ENCODE results near the gene ETNK2. TPM values are rescaled to one million over a fixed set of nuclear protein-coding genes. Genes with fewer than 3 reads are reported as not detected.

Gene ETNK2
- total and polyA plus RNA-seq, 2 of the 13 experiments (the other 11 are each of a cell fraction or from before 2014, with no cell fraction given): 15.5 to 42.8 TPM

- no peak for TF ChIP-seq ZNF703 (CRISPR knock-in tag; IDR thresholded peaks at IDR 0.05; ENCODE audit: borderline replicate concordance)
- no peak for TF ChIP-seq RARG (CRISPR knock-in tag; IDR thresholded peaks at IDR 0.05; ENCODE audit: low read depth)
- no peak for TF ChIP-seq KLF16 (CRISPR knock-in tag; IDR thresholded peaks at IDR 0.05)
- TF ChIP-seq ZNF230 (CRISPR knock-in tag; IDR thresholded peaks at IDR 0.05): no peak
- TF ChIP-seq MXD1 (CRISPR knock-in tag; IDR thresholded peaks at IDR 0.05): no peak
These were observed 40.8 kb downstream of the ETNK2 start (continued) for GRCh38 chr1:204110894-204111633.

GRCh38 chr1:204108312-204109141 is 43.3 kb downstream of the ETNK2 start:
- in situ Hi-C loops (cut with HindIII; ENCODE audit: extremely low pct_ligation_motif_present, low pct_unique_long_range_greater_than_20kb): no loop called here
- ChIA-PET POLR2A (no interaction called here), CTCF (ENCODE audit: low intra/inter-chr PET ratio, low total read pairs) (no interaction called here)
- 96% methylated on average over 15 of the region's 21 CpGs for WGBS (ENCODE audit: low lambda C conversion rate)
- no peaks in the 10 kb centered on the region for H3K9me3 ChIP-seq (ENCODE audit: low read length)
- peaks cover 0 to 6% of the 10 kb centered on the region in 2 experiments; a peak in 2 of 5 replicates for H3K36me3 ChIP-seq (replicated peaks in 1 of 2; ENCODE audit: control insufficient read depth in 1 of 2, insufficient read depth in 2 of 2, low read length in 2 of 2)
- no peak overlapping the region for H3K9ac ChIP-seq (ENCODE audit: insufficient read depth, low read depth, low read length)
- H4K20me1 ChIP-seq (ENCODE audit: insufficient read depth, low read length): peaks cover 6% of the 10 kb centered on the region; the same call in 1 of the 2 replicates
- no peak overlapping the region for H3K4me2 ChIP-seq (ENCODE audit: low read depth, low read length)
- ATAC-seq (peak; percentile 59), FAIRE-seq (no peak), DNase-seq (ENCODE audit: low spot score) (no peak)
- no peak overlapping the region for H3K27ac ChIP-seq (ENCODE audit: extremely low read length, insufficient read depth, low read length)
- no peak overlapping the region for H2AFZ ChIP-seq (ENCODE audit: low read length)
- BruUV-seq (replicated peaks): no TSS peak
- no peak overlapping the region for H3K4me3 ChIP-seq (replicated peaks in 1 of 3; ENCODE audit: insufficient read depth in 1 of 3, low read depth in 2 of 3, low read length in 3 of 3)
- peaks cover 68% of the 10 kb centered on the region for H3K79me2 ChIP-seq (ENCODE audit: insufficient read depth, low read length)
- intact Hi-C loops (cut with micrococcal nuclease; ENCODE audit: unreplicated experiment): no loop called here
- H3K4me1 ChIP-seq (ENCODE audit: insufficient read depth, low read length): peaks cover 29% of the 10 kb centered on the region
- no peaks in the 10 kb centered on the region for H3K27me3 ChIP-seq (ENCODE audit: control insufficient read depth in 1 of 2, insufficient read depth in 2 of 2, low read length in 2 of 2)
- no peak for TF ChIP-seq ZNF530 (CRISPR knock-in tag; IDR thresholded peaks at IDR 0.05; ENCODE audit: low read depth)
- no peak for TF ChIP-seq ZMYM2 (CRISPR knock-in tag; IDR thresholded peaks at IDR 0.05)
- TF ChIP-seq NR2F1 (CRISPR knock-in tag; IDR thresholded peaks at IDR 0.05): no peak
- no peak for TF ChIP-seq ZFX (CRISPR knock-in tag; IDR thresholded peaks at IDR 0.05; ENCODE audit: low read depth)
- peak; percentile 60 for TF ChIP-seq HNF4A (CRISPR knock-in tag; IDR thresholded peaks at IDR 0.05)
- no peak for TF ChIP-seq ATF6 (CRISPR knock-in tag; conservative IDR thresholded peaks at IDR 0.05)
- TF ChIP-seq SMC3 (IDR thresholded peaks at IDR 0.05; ENCODE audit: low read length): 0 out of 2 replicates have a peak, but pooled peaks have one; percentile 7
- TF ChIP-seq ZSCAN22 (CRISPR knock-in tag; IDR thresholded peaks at IDR 0.05): peak; percentile 94
- peak; percentile 13; the same call in 1 of the 2 replicates for TF ChIP-seq ZNF687 (CRISPR knock-in tag; IDR thresholded peaks at IDR 0.05)
